Body of pancreas (tissue), 4 donors: ENCODE results near the gene RASA2. TPM values are rescaled to one million over a fixed set of nuclear protein-coding genes. Genes with fewer than 3 reads are reported as not detected.

Experiments used
- ATAC-seq: fragments of 150-250 bp; one replicate; pipeline ENCODE4 v1.9.1; 2016
- DNase-seq, 4 donors: peaks; one replicate each; pipeline ENCODE4 v3.0.0-alpha.2; 2019
- H3K27ac ChIP-seq, 4 donors: fragments of 200-600 bp; sonication (generic); 1 replicate in 3 of 4; 2 replicates in 1 of 4; pipeline versions ENCODE4 v1.5.1 to v1.6.1; 2016 to 2019; ENCODE audit warnings: mild to moderate bottlenecking in 1 of 4, mixed read lengths in 1 of 4, moderate library complexity in 1 of 4
- H3K27me3 ChIP-seq, 2 donors: fragments of 200-600 bp; sonication (generic); one replicate each; pipeline ENCODE4 v1.6.0; 2016; ENCODE audit warnings: mild to moderate bottlenecking in 1 of 2
- H3K36me3 ChIP-seq, 2 donors: fragments of 200-600 bp; sonication (generic); replicated peaks in 1 of 2; 2 replicates each; pipeline ENCODE4 v1.5.1; 2016; ENCODE audit warnings: low read depth in 2 of 2; ENCODE audit not compliant: insufficient read depth in 1 of 2
- H3K4me1 ChIP-seq: fragments of 200-600 bp; sonication (generic); one replicate; pipeline ENCODE4 v1.6.0; 2016
- H3K4me3 ChIP-seq, 2 donors: fragments of 200-600 bp; sonication (generic); 1 replicate in 1 of 2; 2 replicates in 1 of 2; pipeline ENCODE4 v1.5.1; 2016 to 2019
- H3K9me3 ChIP-seq, 3 donors: fragments of 200-600 bp; sonication (generic); 1 replicate in 2 of 3; 2 replicates in 1 of 3; pipeline ENCODE4 v1.5.1; 2016
- POLR2A ChIP-seq, 3 donors: fragments of 450-650 bp; IDR thresholded peaks; one replicate each; pipeline ENCODE4 v1.6.1; 2016; ENCODE audit warnings: antibody characterized with exemption in 3 of 3, mild to moderate bottlenecking in 2 of 3
- whole genome bisulfite sequencing, 2 donors: methylation state at CpG; one replicate each; pipeline ENCODE4 v1.1.5; 2017; 5-methylcytosine and 5-hydroxymethylcytosine counted together
- intact Hi-C: fragments of 100-400 bp; cut with DNase I; formaldehyde crosslinking; loops from one replicate; pipeline ENCODE4 v1.15.1; 2023
- total RNA-seq, 2 donors: library from RNA; depleted of rRNA; stranded (reverse); fragments of >200 nt; gene quantifications; one replicate each; pipeline ENCODE4 v1.1.0, GENCODE V29; 2016
- TF ChIP-seq, protein P1 (sequence below), 7 experiments: fragments of 450-650 bp in 4 of 7; fragments of 200-600 bp in 3 of 7; sonication (generic) in 3 of 7; IDR thresholded peaks; one replicate each; pipeline ENCODE4 v1.5.1; 2016 to 2019; ENCODE audit warnings: antibody characterized with exemption in 7 of 7

The RASA2 gene
- total RNA-seq, 2 donors from 2014 or later = 6.9 to 19.2 TPM

DNA sequence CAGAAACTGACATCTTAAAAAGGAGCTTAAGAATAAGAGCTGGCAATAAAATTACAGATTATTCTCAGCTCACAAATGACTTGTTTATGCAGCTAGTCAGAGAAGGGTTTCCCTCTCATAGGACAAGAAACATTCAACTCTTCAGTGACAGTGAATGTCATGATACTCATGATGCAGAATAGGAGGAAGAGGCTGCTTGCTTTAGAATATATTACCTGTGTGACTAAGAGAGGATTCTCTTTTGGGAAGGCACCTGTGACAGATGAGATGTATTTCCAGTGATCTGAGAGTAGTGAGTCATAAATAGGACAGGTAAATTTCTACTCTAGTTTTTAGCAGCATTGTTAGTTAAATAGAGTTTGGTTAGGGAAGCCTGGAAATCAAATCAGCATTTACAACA, 39.9 kb downstream of the RASA2 start:
- DNase-seq = no peak
- Histone ChIP-seq H3K4me1 (peaks cover 11% of the 10 kb centered on the region), H3K27ac (no peak overlapping the region), H3K9me3 (no peaks in the 10 kb centered on the region), H3K4me3 (no peak overlapping the region), H3K36me3 (no peaks in the 10 kb centered on the region), H3K27me3 (no peaks in the 10 kb centered on the region)
- ATAC-seq = no peak
- TF ChIP-seq, protein P1, sequence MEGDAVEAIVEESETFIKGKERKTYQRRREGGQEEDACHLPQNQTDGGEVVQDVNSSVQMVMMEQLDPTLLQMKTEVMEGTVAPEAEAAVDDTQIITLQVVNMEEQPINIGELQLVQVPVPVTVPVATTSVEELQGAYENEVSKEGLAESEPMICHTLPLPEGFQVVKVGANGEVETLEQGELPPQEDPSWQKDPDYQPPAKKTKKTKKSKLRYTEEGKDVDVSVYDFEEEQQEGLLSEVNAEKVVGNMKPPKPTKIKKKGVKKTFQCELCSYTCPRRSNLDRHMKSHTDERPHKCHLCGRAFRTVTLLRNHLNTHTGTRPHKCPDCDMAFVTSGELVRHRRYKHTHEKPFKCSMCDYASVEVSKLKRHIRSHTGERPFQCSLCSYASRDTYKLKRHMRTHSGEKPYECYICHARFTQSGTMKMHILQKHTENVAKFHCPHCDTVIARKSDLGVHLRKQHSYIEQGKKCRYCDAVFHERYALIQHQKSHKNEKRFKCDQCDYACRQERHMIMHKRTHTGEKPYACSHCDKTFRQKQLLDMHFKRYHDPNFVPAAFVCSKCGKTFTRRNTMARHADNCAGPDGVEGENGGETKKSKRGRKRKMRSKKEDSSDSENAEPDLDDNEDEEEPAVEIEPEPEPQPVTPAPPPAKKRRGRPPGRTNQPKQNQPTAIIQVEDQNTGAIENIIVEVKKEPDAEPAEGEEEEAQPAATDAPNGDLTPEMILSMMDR (IDR thresholded peaks at IDR 0.05) = no peak
- TF ChIP-seq POLR2A (IDR thresholded peaks at IDR 0.05) = no peak
- intact Hi-C loops = no loop called here

DNA sequence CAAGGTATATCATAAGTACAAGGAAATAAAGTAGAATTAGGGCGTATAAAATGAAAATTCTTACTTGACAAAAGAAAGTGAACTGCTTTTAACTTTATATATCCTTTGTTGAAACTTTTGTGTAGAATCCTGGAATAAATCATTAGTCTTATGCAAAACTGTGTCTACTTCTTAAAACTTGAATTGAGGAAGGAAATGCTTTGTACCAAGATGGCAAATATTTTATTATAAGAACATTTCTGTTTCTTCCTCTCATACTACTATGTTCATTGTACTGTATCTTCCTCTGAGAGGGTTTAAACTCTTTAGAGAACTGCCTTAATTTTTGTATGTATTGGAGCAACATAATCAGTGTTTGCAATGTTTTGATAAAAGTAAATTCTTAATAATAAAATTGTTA, 42.0 kb downstream of the RASA2 start:
- DNase-seq = no peak
- Histone ChIP-seq H3K36me3 (no peaks in the 10 kb centered on the region), H3K4me3 (no peak overlapping the region), H3K27me3 (no peaks in the 10 kb centered on the region), H3K27ac (no peak overlapping the region), H3K9me3 (no peaks in the 10 kb centered on the region), H3K4me1 (peaks cover 11% of the 10 kb centered on the region)
- intact Hi-C loops = no loop called here
- ATAC-seq = no peak
- WGBS, 2 donors = 78 to 88% methylated on average over 1 of the region's 1 CpG
- TF ChIP-seq, protein P1 (IDR thresholded peaks at IDR 0.05) = no peak
- TF ChIP-seq POLR2A (IDR thresholded peaks at IDR 0.05) = no peak

DNA sequence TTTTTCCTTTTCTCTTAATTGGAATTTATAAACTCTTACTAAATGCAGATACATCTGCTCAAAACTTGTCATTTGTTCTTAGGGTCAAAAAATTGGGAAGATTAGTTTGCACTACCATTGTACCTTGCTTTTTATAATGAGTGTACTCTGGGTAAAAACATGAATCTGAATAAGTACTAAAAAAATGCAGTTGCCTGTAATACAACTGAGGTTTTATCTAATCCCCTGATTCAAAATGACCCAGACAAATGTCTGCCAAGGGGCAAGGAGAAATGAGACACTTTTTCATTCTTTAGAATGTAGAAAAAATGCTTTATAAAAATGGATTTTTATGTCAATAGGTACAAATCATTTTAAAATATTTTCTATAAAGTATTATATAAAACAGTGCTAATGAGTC, 42.4 kb downstream of the RASA2 start:
- H3K4me3 ChIP-seq = no peak overlapping the region
- ATAC-seq (no peak), DNase-seq (no peak)
- H3K4me1 ChIP-seq = peaks cover 11% of the 10 kb centered on the region
- no peak overlapping the region for H3K27ac ChIP-seq
- TF ChIP-seq POLR2A (IDR thresholded peaks at IDR 0.05) = no peak
- TF ChIP-seq, protein P1 (IDR thresholded peaks at IDR 0.05) = no peak
- intact Hi-C loops = no loop called here
- H3K27me3 ChIP-seq = no peaks in the 10 kb centered on the region
- no peaks in the 10 kb centered on the region for H3K9me3 ChIP-seq
- H3K36me3 ChIP-seq = no peaks in the 10 kb centered on the region

DNA sequence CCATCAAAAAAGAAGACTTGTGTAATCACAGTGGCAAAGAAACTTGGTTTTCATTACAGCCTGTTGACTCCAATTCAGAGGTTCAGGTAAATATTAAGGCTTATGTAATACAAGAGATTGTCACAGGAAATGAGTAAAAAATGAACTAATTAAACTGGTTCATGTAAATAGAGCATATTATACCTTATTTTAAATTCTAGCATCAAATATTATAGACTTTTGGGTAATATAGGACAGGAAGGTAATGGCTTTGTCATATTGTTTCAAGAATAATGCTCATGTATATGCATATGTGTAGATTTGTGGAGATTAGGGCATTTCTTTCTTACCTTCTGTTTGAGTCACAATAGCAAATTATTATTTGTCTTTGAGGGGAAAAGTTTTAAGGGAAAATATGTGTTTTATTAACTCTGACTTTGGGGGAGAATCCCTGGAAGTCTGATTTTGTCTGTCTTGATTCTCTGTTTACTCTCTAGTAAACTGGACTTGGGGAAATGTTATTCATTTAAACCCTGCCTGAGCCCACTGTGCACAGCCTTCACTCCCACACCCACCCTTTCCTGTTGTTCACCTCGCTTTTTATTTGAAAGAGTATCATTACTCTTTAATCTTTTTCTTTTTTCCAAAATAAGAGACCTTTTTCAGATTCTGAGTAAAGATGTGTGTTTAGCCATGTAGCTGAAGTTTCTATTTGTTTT, 43.0 kb downstream of the RASA2 start:
- intact Hi-C loops = no loop called here
- Histone ChIP-seq H3K27me3 (no peaks in the 10 kb centered on the region), H3K4me3 (no peak overlapping the region), H3K36me3 (no peaks in the 10 kb centered on the region), H3K4me1 (peaks cover 11% of the 10 kb centered on the region), H3K27ac (peak overlapping the region in 1 of 4 donors; percentile 45), H3K9me3 (no peaks in the 10 kb centered on the region)
- DNase-seq (no peak), ATAC-seq (no peak)
- 52 to 85% methylated on average over 1 of the region's 1 CpG for WGBS, 2 donors
- no peak for TF ChIP-seq POLR2A (IDR thresholded peaks at IDR 0.05)
- TF ChIP-seq, protein P1 (IDR thresholded peaks at IDR 0.05) = no peak

DNA sequence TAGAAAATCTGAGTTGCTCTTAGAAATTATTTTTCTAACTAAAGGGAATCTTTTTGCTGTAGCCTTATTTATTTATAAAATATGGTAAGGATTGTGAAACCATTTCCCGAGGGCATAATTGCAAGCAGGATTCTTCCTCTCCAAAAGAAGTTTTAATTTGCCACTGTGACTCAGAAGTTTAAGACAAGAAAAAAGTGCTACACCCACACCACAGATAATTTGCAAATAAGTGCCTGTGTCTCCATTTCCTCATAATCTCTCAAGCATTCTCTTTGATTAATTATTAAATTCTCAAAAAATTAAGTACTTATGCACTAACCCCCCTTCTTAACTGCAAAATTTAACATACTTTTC, 43.6 kb downstream of the RASA2 start:
- TF ChIP-seq, protein P1 (IDR thresholded peaks at IDR 0.05) = no peak
- no peak for TF ChIP-seq POLR2A (IDR thresholded peaks at IDR 0.05)
- Histone ChIP-seq H3K36me3 (no peaks in the 10 kb centered on the region), H3K27ac (peak overlapping the region in 1 of 4 donors; percentile 45), H3K9me3 (no peaks in the 10 kb centered on the region), H3K4me1 (peaks cover 10% of the 10 kb centered on the region), H3K4me3 (no peak overlapping the region), H3K27me3 (no peaks in the 10 kb centered on the region)
- no peak for ATAC-seq
- intact Hi-C loops = no loop called here
- no peak for DNase-seq
- 71 to 79% methylated on average over 1 of the region's 1 CpG for WGBS, 2 donors
